ENCODE data around the gene CCSAP. TPM values are rescaled to one million over a fixed set of nuclear protein-coding genes. Genes with fewer than 3 reads are reported as not detected.
"Not testable (repeated sequence)": the region's sequence is repeated elsewhere in the genome, so short reads cannot be mapped to it uniquely, and the experiment has no call there.

Gene CCSAP
- total RNA-seq, 1 experiment from 2014 or later, result 11.0 TPM

DNA sequence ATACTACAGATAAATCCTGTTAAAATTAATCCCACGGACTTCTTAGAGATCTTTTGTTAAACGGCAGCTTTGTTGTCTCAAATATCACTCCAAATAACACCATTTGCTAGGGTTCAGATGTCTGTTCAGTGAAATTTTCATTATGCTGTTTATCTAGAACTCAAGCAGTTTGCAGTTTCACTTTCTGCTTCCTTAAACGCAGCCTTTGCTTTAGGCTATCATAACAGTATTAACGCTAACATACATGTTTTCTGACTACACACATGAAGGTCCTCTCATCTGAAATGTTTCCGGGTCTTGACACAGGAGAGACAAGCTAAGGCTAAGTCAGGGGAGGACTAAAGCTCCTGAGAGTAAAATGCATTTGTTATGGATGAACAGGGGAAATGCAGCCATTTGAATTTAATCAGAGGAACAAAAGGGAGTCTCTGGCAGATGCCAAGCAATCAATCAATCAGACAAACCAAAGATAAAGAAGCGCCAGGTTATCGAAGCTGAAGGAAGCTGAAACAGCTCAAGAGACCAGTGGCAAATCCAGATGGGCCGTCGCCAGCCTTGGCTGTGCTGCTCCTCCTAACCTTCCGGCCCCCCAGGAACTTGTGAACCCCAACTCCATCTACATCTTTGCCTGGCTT, 16.9 kb downstream of the CCSAP start:
- no peak for DNase-seq (ENCODE audit: low read depth)

DNA sequence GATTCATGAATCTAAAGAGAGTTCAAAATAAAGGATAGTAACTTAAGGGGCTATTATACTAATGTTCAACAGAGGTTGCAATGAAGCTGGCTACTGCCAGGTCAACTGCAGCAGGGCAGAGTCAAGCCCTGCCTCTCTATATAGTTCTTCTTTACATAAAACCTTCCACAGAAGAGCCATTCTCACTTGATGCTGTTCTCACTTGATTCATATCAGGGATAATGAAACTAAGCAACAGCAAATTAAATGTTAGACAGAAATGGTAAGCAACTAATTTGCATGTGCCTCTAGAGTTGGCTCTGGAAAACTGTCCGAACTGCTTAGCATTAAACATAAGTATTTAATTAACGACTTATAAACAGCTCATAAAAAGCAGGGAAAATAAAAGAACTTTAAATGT, 17.4 kb downstream of the CCSAP start:
- DNase-seq (ENCODE audit: low read depth), result no peak

- no peak for DNase-seq (ENCODE audit: low read depth)
These were observed 18.8 kb downstream of the CCSAP start for GRCh38 chr1:229323885-229324553.

DNA sequence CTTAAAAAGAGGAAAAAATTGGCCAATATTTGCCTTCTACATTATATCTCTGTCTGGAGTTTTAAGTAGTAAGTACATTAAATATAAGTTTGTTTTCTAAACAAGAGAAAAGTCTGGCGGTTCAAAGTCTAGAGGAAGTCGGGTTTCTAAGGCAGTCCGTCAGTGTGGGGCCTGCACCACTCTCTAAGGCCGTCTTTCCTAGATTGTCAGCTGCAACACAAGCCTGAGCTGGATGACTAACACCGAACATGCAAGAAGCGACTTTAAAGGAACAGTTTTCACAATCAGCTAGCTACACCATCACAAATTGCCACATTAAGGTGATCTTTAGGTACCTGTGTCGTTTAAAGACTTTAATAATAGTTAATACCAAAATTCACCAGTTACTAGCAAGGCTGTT, 19.6 kb downstream of the CCSAP start:
- DNase-seq (ENCODE audit: low read depth), result no peak

DNA sequence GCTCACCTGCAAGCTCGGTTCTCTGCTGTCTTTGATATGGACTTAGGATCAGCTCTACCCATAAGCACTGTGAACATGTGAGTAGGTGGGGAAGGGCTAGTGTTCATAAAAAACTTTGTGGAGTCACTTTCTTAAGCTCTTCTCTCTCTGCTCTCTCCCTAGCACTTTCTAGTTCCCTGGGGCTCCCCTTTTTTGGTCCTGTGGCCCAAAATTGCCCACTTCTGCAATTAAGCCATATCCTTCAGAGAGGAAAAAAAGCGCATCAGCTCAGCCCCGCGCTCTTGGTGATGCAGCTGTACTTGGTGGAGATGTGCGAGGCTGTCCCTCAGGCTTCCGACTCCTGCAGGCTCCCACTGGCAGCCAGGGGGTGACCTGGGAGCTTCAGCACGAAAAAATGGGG, 23.4 kb downstream of the CCSAP start:
- DNase-seq (ENCODE audit: low read depth), result no peak

GRCh38 chr1:229318056-229318455, 24.8 kb downstream of the CCSAP start:
- peak; percentile 64 for DNase-seq (ENCODE audit: low read depth)

- DNase-seq (ENCODE audit: low read depth), result no peak
These were observed 26.7 kb downstream of the CCSAP start for GRCh38 chr1:229316166-229316565.

DNA sequence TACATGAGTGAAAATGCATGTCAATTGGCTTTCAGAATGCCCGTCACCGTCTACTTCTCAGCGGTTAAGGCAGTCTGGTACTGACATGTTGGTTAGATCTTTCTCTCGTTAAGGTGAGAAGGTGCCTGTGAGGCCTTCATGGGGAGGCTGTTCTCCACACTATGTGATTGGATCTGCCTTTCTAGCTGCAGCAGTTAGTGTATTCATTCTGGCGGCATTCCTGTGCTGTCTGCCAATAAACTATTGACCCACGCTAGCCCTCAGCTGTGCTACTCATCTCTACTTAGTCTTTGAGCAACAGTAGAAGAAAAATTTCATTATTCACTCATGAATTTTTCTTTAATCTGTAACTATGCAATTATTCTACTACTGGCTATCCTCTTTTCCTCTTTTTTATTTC, 32.0 kb downstream of the CCSAP start:
- no peak for DNase-seq (ENCODE audit: low read depth)

DNA sequence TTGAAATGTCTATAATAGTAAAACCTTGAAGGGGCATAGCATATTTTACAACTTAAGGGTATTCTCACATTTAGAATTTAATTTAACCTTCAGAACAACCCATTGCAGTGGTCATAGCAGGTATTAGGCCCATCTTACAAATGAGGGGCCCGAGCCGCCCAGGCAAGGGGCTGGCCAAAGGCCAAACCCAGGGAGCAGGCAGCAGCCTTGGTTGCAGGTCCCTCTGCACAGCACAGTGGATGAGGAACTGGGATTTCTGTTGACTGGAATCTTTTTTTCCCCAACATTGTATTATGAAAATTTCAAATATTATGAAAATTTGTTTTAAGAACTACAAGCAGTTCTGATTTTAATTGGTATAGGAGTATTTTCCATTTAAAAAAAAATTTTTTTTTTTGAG, 33.2 kb downstream of the CCSAP start:
- DNase-seq (ENCODE audit: low read depth), result no peak

DNA sequence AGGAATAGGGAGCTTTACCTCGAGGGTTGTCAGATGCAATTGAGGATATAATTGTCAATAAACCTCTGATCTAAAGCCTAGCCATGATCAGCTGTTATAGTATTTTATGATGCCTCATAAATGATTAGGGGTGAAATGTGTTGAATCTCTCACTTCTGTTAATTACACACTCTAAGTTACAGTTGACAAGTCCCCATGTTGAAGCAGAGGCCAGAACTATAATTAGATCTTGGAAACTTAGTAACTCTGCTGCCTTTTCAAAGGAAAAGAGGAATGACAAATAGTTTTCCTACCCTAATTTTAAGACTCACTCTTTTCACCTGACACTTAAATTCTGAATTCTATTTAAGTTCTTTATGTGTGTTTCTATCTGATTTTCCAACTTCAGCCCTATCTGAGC, 33.8 kb downstream of the CCSAP start:
- DNase-seq (ENCODE audit: low read depth), result no peak

DNA sequence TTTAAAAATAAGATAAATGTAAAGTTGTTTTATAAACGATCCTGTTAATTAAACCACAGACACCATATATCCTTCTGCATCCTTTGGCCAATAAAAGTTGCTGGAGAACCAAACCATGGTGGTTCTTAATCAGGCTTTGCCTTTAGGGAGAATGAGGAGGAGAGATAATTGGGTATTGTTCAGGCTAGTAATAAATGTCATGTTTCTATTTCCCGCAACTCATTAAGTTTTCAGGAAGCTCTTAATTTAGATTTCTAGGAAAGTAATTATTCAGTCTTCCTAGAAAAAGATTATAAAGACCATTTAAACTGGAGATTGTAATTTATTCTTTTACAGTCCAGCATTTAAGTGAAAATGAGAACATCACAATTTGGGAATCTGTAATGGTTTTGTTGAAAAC, 37.5 kb downstream of the CCSAP start:
- no peak for DNase-seq (ENCODE audit: low read depth)

- DNase-seq (ENCODE audit: low read depth), result no peak
These were observed 39.0 kb downstream of the CCSAP start for GRCh38 chr1:229303855-229304254.

GRCh38 chr1:229302740-229303139, 40.1 kb downstream of the CCSAP start:
- no peak for DNase-seq (ENCODE audit: low read depth)

DNA sequence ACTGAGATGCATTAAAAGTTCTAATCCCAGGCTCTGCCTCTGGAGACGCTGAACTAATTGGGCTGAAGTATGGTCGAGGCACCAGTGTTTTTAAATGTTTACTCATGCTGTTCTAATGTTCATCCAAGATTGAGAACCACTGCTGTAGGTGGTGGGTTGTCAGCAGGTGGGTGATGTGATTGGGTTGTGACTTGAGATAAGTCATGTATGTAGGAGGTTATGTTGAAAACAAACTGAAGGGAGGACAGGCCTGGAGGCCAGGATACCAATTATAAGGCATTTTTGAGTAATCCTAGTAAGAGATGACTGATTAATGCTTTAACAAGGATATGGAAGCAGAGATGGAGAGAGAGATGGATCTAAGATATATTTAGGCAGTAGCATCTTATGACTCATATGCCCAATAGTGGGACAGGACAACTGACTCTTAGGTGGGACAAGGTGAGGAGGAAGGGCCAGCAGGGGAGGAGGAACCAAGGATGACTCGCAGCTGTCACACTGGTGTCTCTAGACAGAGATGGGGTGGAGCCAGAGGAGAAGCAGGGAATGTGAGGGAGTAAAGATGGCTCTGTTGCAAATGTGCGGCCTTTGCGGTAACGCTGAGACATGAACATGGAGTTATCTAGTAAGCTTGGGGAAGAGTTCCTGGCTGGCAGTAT, 42.6 kb downstream of the CCSAP start:
- no peak for DNase-seq (ENCODE audit: low read depth)

GRCh38 chr1:229298887-229299503, 43.9 kb downstream of the CCSAP start:
- no peak for DNase-seq (ENCODE audit: low read depth)

DNA sequence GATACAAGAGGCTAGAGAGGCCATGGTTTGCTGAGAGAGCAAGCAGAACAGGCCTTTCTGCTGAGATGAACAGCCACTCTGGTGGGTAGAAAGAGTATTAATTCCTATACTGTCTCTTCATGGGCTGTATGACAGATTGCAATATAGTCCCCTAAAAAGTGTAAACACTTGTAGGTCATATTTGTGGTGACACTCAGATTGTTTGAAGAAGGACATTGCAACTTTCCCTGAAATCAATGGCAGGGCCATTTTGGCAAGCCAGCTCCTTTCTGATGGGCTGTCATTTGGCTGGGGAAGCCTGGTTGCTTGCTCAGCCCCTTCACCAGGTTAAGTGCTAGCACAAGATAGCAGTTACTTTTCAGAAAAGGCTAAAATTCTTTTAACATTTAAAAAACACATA, 44.4 kb downstream of the CCSAP start:
- no peak for DNase-seq (ENCODE audit: low read depth)

DNA sequence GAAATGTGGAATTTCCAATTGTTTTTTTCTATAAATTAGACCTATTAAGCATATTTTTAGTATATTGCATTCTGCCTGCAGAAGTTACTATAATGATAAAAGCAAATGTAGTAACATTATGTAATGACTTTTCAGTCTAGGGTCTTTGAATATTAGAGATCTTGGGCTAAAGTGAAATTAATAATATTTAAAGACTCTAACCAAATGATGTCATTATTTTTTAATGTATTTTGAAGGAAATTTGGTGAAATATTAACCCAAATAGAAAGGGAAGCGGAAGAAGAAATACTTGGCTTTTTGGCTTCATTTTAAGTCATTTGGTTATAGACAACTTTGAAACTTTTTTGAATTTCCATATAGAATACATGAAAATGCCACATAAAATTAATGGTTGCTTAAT, 45.1 kb downstream of the CCSAP start:
- DNase-seq (ENCODE audit: low read depth), result no peak

DNA sequence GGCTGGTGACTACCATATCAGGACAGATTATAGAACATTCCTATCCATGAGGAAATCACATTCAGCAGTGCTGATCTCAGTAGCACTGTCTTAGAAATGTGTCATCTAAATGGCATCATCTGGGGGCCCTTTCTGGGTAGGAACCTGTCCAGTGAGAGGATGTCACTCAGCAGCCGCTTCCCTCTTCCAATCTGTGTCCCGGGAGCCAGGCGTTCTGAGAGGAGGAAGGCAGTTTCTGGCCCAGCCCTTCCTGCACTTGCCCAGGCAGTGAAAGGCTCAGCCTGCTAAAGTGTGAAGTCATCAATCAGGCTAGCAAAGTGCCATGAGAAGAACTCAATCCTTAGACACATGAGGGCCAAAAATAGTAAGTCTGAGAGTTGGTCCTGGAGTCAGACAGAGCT, 46.3 kb downstream of the CCSAP start:
- peak; percentile 46 for DNase-seq (ENCODE audit: low read depth)

DNA sequence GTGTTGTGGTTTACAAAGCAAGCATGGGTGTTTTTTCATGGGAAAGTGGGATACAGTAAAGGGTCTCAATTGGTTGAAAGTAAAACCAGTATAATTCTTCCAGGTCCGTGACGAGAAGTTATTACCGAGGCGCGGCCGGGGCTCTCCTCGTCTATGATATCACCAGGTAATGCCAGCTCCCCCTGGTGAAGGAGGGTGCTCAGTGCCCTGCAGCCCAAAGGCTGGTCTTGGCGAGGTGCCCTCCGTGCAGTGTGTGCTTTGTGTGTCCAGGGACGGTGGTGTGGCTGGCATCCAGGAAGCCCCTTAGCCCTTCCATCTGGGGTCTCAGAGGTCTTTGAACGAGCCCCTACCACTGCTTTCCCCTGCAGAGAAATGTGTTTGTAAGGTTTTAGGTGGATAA, 47.1 kb downstream of the CCSAP start:
- DNase-seq (ENCODE audit: low read depth), result no peak

DNA sequence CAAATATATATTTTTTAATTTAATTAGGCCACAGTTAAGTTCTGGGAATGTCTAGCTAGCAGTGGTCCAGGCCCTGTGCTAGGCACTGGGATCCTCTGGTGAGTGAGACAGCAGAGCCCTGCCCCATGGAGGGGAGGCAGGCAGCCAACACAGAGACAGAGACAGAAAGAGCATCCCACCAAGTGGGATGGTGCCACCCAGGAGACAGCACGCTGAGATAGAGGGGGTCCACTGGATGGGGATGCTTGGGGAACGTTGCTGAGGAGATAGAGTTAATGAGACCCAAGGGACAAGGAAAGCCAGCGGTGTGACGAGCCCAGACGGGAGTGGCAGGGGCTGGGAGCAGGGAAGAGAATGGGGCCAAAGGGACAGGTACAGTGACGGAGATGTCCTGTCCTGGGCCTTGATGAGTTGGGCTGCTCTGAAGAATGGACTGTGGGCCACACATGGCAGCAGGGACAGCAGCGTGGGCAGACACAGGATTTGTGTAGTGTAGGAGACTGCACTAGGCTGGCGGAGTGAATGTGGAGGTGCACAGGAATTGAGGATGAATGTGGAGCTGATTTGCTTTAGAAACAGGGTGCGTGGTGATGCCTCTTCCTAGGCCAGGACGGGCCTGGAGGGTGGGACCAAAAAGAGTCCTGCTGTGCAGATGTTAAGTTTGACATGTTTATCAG, 49.2 kb downstream of the CCSAP start:
- no peak for DNase-seq (ENCODE audit: low read depth)

GRCh38 chr1:229291686-229292085, 51.2 kb downstream of the CCSAP start:
- DNase-seq (ENCODE audit: low read depth), result not testable (repeated sequence)

DNA sequence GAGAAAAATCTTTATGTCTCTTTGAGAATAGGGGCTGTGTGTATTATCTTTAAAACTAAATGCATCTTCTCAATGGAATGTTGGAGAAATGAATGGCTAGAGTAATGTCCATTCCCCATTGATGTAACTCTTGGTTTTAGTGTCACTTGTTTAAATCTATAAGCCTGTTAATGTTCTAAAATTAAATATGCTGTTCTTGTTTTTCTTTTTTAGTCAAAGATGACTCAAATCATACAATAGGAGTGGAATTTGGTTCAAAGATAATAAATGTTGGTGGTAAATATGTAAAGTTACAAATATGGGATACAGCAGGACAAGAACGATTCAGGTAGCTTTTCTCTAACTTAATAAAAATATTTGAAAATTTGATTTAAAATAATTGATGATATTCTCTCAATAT, 54.3 kb downstream of the CCSAP start:
- DNase-seq (ENCODE audit: low read depth), result no peak

All from LHCN-M2 (cell line).